SK-N-MC (cell line): ENCODE results near the gene KIF26A.

ENCODE experiments used
- DNase-seq: peaks from one replicate; pipeline ENCODE4 v3.0.0-alpha.2; 2011; ENCODE audit warnings: low read depth, low spot score
- H3K27ac ChIP-seq: fragments of 200-600 bp; sonication (generic); 2 replicates; pipeline ENCODE4 v1.5.1; 2016; ENCODE audit warnings: mixed run types
- H3K36me3 ChIP-seq: fragments of 200-600 bp; sonication (generic); 2 replicates; pipeline ENCODE4 v1.6.1; 2017; ENCODE audit warnings: antibody characterized with exemption, low read length, mixed read lengths; ENCODE audit not compliant: insufficient read depth
- H3K4me3 ChIP-seq: fragments of 200-600 bp; sonication (generic); 2 replicates; pipeline ENCODE4 v1.5.1; 2016
- H3K9ac ChIP-seq: fragments of 200-600 bp; sonication (generic); 2 replicates; pipeline ENCODE4 v1.8.0; 2017; ENCODE audit warnings: mixed run types, mixed read lengths; ENCODE audit not compliant: insufficient read length
- H3K9me3 ChIP-seq: fragments of 200-600 bp; sonication (generic); 2 replicates; pipeline ENCODE4 v1.6.1; 2017; ENCODE audit warnings: low read depth, mild to moderate bottlenecking, antibody characterized with exemption, low read length, moderate library complexity, mixed read lengths
- EZH2 ChIP-seq: fragments of 200-600 bp; sonication (generic); IDR thresholded peaks from one replicate; pipeline ENCODE4 v1.6.1; 2017; ENCODE audit warnings: antibody characterized with exemption
- FOXP2 ChIP-seq: optimal IDR thresholded peaks from 2 replicates; pipeline ENCODE3; 2011; ENCODE audit warnings: mild to moderate bottlenecking, moderate library complexity; ENCODE audit not compliant: insufficient read depth; ENCODE audit errors: extremely low read length, control extremely low read depth
- POLR2AphosphoS5 ChIP-seq: IDR thresholded peaks from 2 replicates; pipeline ENCODE4 v1.6.1; 2012; ENCODE audit warnings: mild to moderate bottlenecking, low read depth, low read length, borderline replicate concordance

Gene KIF26A

DNA sequence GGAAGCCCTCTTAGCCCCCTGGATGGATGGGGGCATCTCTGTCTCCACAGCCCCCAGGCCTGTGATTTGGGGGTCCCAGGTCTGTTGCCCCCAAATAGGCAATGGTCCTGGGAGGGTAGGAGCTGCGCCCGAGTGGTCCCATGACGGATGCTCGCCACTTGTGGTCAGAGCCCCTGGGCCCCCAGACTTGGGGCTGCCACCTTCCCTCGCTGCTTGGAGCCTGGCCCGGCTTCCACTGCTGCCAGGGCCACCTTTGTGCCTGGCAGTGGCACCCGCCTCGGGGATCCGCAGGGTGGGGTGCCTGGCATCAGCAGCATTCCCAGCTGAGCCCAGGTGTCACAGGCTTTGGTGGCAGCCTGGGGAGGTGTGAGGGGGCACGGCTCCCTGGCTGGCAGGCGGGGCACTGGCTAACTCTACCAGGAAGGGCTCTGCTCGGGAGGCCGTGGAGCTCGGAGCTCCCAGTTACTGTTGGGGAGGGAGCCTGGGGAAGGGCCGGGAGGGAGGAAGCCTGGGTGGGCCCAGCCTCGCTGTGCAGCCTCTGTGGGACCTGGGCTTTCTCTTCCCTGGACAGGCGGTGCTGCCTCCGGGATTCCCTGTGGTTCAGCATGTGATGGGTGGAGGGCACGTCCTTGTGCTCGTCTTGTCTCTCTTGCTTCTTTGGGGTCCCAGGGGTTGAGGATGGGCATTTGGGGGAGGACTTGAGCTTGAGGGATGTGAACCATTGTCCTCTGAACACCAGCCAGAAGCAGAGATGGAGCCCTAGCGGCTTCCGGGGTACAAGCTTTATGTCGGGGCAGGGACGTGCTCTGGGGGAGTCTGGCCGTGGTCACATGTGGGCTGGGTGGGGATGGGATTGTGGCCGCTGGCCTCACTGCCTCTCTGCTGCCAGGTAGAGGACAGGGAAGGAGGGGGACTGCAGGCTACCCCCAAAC lies 5.4 kb downstream of the KIF26A start:
- no peaks in the 10 kb centered on the region for H3K36me3 ChIP-seq
- no peak for DNase-seq
- no peak overlapping the region for H3K4me3 ChIP-seq
- no peak overlapping the region for H3K9ac ChIP-seq
- no peaks in the 10 kb centered on the region for H3K9me3 ChIP-seq
- no peak for TF ChIP-seq EZH2
- no peak for TF ChIP-seq POLR2AphosphoS5
- no peak for TF ChIP-seq FOXP2
- no peak overlapping the region for H3K27ac ChIP-seq

DNA sequence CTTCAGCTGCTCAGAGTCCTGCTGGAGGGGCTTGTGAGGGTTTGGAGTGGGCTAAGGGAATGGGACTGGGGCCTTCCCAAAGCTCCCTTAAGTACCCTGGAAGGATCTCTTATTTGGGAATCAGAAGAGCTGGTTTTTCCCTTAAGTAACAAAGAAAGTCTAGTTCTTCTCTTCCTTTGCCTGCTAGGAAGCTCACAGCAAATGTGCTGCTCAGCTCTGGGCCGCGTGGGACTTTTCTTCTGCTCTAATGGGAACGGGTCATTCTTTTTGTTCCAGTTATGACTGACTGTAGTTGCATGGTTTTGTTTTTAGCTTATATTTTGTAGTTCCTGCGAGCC lies 6.0 kb downstream of the KIF26A start:
- no peak overlapping the region for H3K4me3 ChIP-seq
- TF ChIP-seq POLR2AphosphoS5 (no peak), EZH2 (no peak), FOXP2 (no peak)
- H3K9ac ChIP-seq = no peak overlapping the region
- H3K9me3 ChIP-seq = no peaks in the 10 kb centered on the region
- no peak overlapping the region for H3K27ac ChIP-seq
- DNase-seq = no peak
- H3K36me3 ChIP-seq = no peaks in the 10 kb centered on the region

DNA sequence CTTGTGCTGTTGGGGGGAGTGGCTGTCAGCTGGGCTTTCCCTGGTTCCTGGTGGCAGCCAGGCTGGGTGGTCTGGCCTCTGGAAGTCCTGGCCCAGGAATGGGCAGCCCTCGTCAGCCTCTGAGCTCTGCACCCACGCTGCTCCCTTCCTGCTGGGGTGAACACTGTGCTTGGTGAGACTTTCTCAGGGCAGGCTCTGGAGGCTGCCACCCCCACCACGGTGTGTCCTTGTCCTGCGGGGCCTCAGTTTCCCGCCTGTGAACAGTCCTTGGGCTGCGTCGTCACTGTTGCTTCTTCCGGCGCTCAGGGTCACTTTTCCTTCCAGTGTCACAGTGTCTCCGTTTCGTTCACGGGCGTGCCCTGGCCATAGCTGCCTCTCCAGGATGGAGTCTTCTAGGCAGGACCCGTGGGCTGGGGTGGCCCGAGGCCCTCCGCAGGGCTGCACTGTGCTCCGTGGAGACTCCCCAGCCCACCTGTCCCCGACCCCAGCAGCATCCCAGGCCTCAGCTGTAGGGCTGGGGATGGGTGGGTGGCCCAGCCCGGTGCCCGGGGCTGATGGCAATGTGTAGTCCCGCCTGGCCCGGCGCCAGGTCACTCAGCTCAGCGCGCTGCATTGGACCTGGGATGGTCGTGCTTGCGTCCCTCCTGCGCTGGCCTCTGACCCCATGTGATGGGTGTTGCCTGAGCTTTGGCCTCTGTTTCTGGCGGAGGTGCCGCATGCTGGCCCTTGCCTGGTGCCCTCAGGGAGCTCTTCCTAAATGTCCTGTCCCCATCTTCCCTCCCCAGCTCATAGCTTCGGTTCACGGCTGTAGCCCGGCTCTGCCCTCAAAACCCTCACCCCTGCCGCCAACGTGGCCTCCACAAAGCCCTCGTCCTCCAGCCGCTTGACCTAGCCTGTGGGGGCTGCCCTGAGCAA lies 6.8 kb downstream of the KIF26A start:
- no peaks in the 10 kb centered on the region for H3K9me3 ChIP-seq
- H3K9ac ChIP-seq = no peak overlapping the region
- TF ChIP-seq EZH2 = no peak
- TF ChIP-seq POLR2AphosphoS5 = no peak
- TF ChIP-seq FOXP2 = no peak
- no peak for DNase-seq
- no peak overlapping the region for H3K4me3 ChIP-seq
- no peak overlapping the region for H3K27ac ChIP-seq
- H3K36me3 ChIP-seq = no peaks in the 10 kb centered on the region

DNA sequence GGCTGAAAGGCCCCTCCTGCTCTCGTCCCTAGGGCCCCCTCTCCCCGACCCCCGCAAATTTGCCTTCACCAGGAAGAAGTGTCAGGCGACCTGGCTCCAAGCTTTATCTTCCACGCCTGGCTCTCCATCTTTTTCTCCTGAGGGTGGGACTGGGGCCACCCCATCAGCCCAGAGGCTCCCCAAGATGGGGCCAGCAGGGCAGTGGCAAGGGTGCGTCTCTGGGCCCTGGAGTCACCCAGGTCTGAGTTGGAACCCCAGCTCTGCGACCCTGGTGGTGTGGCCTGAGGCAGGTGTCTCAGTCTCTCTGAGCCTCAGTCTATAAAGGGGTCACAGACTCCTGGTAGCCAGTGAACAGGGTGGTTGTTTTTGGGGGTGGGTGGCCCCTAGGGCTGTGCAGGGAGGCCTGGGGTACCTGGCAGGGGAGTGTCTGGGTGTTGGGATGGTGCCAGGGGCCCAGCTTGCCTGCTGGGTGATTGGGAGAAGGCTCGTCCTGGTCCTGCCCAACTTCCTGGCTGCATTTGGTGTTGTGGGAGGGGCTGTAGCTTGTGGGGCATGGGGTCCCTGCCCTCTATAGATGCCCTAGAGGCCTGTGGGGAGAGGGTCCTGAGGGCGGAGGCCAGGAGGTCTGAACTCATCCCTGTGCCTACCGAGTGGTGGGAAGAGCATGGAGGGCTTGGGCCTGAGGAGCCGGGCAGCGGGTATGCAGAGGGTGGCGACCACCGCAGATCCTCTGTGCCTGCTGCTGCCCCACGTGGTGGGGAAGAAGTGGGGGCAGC lies 7.6 kb downstream of the KIF26A start:
- H3K9ac ChIP-seq = no peak overlapping the region
- H3K9me3 ChIP-seq = no peaks in the 10 kb centered on the region
- no peak overlapping the region for H3K27ac ChIP-seq
- no peak for DNase-seq
- no peaks in the 10 kb centered on the region for H3K36me3 ChIP-seq
- TF ChIP-seq POLR2AphosphoS5 (no peak), FOXP2 (no peak), EZH2 (no peak)
- no peak overlapping the region for H3K4me3 ChIP-seq

DNA sequence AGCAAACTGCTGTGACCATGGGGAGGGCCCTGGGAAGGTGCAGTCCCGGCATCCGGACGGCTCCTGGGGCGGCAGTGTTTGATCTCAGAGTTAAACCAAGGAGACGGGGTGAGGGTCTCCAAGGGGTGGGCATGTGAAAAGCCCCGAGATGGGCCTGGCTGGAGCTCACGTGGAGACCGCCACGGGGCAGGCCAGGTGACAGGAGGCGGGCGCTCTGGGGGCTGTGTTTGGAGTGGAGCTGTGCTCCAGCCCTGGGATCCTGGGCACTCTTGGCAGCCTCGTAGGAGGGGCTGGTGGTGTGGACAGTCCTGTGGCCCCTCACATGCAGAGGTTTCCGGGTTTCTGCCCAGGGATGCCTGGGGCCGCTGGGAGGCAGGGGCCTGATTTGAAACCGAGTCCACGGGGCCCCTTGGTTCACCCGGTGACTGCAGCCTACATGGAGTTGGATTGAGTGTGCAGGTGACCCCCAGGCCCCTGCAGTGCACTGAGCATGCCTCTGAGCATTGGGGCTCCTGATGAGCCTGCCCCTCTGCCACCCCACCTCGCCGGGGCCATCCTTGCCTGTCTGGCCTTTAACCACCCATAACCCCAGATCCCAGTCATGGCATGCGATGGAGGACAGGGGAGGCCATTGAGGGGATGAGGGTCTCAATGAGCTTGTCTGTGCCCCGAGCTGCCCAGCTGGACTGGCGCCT lies 8.4 kb downstream of the KIF26A start:
- no peaks in the 10 kb centered on the region for H3K9me3 ChIP-seq
- H3K4me3 ChIP-seq = no peak overlapping the region
- no peak for DNase-seq
- TF ChIP-seq POLR2AphosphoS5 = no peak
- TF ChIP-seq EZH2 = no peak
- no peak for TF ChIP-seq FOXP2
- no peak overlapping the region for H3K27ac ChIP-seq
- H3K36me3 ChIP-seq = no peaks in the 10 kb centered on the region
- H3K9ac ChIP-seq = no peak overlapping the region

DNA sequence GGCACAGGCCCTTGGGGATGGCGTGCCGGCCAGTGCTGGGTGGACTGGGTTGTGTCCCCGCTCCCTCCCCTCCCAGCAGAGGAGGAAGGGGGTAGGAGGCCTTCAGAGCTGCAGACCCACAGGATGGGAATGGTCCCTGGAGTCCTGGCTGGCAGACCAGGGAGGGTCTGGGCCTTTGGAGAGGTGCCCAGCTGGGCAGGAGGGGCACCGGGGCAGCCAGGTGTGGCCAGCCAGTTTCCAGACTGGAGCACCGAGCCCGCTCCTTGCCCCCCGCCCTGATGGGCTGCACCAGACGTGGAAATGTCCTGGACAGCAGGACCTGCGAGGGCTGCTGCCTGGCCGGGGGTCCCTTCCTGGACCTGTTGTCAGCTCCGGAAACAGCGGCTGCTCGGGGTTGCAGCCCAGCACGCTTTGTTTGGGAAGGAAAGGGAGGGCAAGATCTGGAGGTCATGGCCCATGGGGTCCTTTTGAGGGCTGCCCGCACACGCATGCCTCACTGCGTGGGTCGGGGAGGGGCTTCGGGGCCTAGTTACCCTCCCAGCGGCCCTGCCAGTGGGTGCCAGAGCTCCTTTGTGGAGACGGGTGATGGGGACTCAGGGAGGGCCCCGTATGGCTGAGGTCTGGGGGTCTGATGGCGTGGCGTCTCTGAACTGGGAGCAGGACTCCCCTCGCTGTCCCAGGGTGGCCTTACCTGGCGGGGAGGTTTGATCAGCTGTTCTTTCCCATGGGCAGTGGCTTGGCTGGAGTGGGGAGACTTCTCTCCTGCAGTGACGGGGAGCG lies 9.1 kb downstream of the KIF26A start:
- DNase-seq = no peak
- Histone ChIP-seq H3K27ac (no peak overlapping the region), H3K9ac (no peak overlapping the region), H3K4me3 (no peak overlapping the region), H3K9me3 (no peaks in the 10 kb centered on the region), H3K36me3 (no peaks in the 10 kb centered on the region)
- TF ChIP-seq EZH2 = no peak
- TF ChIP-seq POLR2AphosphoS5 = no peak
- TF ChIP-seq FOXP2 = no peak
